Measurements from ENCODE around the gene SBF2. TPM values are rescaled to one million over a fixed set of nuclear protein-coding genes. Genes with fewer than 3 reads are reported as not detected.
A peak's percentile ranks its signal among the peaks of the same experiment; 100 is the strongest.

The SBF2 gene
- total and polyA plus RNA-seq, 2 of the 13 experiments (the other 11 are each of a cell fraction or from before 2014, with no cell fraction given) = 24.0 to 45.8 TPM

DNA sequence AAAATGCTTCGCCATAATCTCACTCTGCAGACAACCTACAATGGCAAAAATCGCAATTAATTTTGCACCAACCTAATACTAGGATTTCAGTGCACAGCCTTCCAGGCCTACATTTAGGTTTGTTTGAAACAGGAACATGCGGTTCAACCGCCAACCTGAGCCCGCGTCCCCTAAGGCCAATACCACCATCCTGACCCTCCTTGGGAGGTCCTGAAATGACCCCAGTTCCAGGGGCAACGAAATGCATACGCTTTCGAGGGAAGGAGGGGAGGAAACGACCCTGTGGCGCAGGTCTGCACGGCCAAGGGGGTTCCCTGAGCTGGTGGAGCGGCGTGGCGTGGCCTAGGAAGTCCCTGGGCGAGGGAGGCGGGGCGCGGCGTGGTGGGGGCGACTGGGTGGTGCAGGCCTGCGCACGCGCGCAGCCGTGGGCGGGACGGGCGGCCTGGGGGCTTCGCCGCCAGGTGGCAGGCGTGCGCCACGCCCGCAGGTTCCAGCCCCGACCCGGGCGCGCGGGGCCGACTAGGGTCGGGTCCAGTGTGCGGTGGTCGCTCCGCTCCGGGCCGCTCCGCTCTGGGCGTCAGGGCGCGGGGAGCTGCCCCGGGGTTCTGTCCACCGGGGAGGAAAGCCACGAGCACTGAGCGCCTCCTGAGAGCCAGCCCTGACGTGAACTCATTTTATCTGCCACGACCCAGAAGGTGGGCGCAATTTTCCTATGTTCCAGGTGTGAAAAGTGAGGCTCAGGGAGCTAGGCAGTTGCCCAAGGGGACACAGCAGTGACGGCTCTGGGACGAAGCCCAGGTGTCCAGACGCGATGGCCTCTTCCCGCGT is 536.0 kb downstream of the SBF2 start (continued):
- TF ChIP-seq SMYD3 (CRISPR knock-in tag; IDR thresholded peaks at IDR 0.05) (no peak), NFYC (CRISPR knock-in tag; IDR thresholded peaks at IDR 0.05) (no peak), SALL1 (CRISPR knock-in tag; IDR thresholded peaks at IDR 0.05) (peak; percentile 87), ZFP1 (CRISPR knock-in tag; IDR thresholded peaks at IDR 0.05) (peak; percentile 15; the same call in 1 of the 2 replicates), DPF2 (CRISPR knock-in tag; IDR thresholded peaks at IDR 0.05; ENCODE audit: borderline replicate concordance, low read depth) (no peak), ZNF547 (CRISPR knock-in tag; IDR thresholded peaks at IDR 0.05) (no peak), IRF2 (CRISPR knock-in tag; IDR thresholded peaks at IDR 0.05) (peak; percentile 33; the same call in 1 of the 2 replicates), ZNF709 (CRISPR knock-in tag; IDR thresholded peaks at IDR 0.05) (peak; percentile 45; the same call in 1 of the 2 replicates), FOSL1 (CRISPR knock-in tag; IDR thresholded peaks at IDR 0.05; ENCODE audit: borderline replicate concordance) (no peak), ZBTB7A (CRISPR knock-in tag; IDR thresholded peaks at IDR 0.05) (peak; percentile 17; the same call in 1 of the 2 replicates), NFE2 (CRISPR knock-in tag; IDR thresholded peaks at IDR 0.05) (no peak), ZFX (CRISPR knock-in tag; IDR thresholded peaks at IDR 0.05; ENCODE audit: low read depth) (peak; percentile 71), ZNF670 (CRISPR knock-in tag; IDR thresholded peaks at IDR 0.05; ENCODE audit: borderline replicate concordance) (no peak), ZNF883 (CRISPR knock-in tag; IDR thresholded peaks at IDR 0.05; ENCODE audit: not compliant biosample characterization) (peak; percentile 64), ZNF17 (CRISPR knock-in tag; IDR thresholded peaks at IDR 0.05) (no peak)
- TF ChIP-seq, protein P1, sequence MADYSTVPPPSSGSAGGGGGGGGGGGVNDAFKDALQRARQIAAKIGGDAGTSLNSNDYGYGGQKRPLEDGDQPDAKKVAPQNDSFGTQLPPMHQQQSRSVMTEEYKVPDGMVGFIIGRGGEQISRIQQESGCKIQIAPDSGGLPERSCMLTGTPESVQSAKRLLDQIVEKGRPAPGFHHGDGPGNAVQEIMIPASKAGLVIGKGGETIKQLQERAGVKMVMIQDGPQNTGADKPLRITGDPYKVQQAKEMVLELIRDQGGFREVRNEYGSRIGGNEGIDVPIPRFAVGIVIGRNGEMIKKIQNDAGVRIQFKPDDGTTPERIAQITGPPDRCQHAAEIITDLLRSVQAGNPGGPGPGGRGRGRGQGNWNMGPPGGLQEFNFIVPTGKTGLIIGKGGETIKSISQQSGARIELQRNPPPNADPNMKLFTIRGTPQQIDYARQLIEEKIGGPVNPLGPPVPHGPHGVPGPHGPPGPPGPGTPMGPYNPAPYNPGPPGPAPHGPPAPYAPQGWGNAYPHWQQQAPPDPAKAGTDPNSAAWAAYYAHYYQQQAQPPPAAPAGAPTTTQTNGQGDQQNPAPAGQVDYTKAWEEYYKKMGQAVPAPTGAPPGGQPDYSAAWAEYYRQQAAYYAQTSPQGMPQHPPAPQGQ (CRISPR knock-in tag; IDR thresholded peaks at IDR 0.05; ENCODE audit: borderline replicate concordance) = no peak
- TF ChIP-seq, protein P2, sequence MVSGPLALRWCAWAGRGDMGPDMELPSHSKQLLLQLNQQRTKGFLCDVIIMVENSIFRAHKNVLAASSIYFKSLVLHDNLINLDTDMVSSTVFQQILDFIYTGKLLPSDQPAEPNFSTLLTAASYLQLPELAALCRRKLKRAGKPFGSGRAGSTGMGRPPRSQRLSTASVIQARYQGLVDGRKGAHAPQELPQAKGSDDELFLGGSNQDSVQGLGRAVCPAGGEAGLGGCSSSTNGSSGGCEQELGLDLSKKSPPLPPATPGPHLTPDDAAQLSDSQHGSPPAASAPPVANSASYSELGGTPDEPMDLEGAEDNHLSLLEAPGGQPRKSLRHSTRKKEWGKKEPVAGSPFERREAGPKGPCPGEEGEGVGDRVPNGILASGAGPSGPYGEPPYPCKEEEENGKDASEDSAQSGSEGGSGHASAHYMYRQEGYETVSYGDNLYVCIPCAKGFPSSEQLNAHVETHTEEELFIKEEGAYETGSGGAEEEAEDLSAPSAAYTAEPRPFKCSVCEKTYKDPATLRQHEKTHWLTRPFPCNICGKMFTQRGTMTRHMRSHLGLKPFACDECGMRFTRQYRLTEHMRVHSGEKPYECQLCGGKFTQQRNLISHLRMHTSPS (CRISPR knock-in tag; IDR thresholded peaks at IDR 0.05; ENCODE audit: low read depth) = no peak
- TF ChIP-seq, protein P3, sequence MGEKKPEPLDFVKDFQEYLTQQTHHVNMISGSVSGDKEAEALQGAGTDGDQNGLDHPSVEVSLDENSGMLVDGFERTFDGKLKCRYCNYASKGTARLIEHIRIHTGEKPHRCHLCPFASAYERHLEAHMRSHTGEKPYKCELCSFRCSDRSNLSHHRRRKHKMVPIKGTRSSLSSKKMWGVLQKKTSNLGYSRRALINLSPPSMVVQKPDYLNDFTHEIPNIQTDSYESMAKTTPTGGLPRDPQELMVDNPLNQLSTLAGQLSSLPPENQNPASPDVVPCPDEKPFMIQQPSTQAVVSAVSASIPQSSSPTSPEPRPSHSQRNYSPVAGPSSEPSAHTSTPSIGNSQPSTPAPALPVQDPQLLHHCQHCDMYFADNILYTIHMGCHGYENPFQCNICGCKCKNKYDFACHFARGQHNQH (CRISPR knock-in tag; IDR thresholded peaks at IDR 0.05) = no peak; the same call in 1 of the 2 replicates
- TF ChIP-seq, protein P4, sequence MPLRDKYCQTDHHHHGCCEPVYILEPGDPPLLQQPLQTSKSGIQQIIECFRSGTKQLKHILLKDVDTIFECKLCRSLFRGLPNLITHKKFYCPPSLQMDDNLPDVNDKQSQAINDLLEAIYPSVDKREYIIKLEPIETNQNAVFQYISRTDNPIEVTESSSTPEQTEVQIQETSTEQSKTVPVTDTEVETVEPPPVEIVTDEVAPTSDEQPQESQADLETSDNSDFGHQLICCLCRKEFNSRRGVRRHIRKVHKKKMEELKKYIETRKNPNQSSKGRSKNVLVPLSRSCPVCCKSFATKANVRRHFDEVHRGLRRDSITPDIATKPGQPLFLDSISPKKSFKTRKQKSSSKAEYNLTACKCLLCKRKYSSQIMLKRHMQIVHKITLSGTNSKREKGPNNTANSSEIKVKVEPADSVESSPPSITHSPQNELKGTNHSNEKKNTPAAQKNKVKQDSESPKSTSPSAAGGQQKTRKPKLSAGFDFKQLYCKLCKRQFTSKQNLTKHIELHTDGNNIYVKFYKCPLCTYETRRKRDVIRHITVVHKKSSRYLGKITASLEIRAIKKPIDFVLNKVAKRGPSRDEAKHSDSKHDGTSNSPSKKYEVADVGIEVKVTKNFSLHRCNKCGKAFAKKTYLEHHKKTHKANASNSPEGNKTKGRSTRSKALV (CRISPR knock-in tag; IDR thresholded peaks at IDR 0.05) = no peak
- TF ChIP-seq, protein P5, sequence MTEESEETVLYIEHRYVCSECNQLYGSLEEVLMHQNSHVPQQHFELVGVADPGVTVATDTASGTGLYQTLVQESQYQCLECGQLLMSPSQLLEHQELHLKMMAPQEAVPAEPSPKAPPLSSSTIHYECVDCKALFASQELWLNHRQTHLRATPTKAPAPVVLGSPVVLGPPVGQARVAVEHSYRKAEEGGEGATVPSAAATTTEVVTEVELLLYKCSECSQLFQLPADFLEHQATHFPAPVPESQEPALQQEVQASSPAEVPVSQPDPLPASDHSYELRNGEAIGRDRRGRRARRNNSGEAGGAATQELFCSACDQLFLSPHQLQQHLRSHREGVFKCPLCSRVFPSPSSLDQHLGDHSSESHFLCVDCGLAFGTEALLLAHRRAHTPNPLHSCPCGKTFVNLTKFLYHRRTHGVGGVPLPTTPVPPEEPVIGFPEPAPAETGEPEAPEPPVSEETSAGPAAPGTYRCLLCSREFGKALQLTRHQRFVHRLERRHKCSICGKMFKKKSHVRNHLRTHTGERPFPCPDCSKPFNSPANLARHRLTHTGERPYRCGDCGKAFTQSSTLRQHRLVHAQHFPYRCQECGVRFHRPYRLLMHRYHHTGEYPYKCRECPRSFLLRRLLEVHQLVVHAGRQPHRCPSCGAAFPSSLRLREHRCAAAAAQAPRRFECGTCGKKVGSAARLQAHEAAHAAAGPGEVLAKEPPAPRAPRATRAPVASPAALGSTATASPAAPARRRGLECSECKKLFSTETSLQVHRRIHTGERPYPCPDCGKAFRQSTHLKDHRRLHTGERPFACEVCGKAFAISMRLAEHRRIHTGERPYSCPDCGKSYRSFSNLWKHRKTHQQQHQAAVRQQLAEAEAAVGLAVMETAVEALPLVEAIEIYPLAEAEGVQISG (CRISPR knock-in tag; IDR thresholded peaks at IDR 0.05) = peak; percentile 19; the same call in 1 of the 2 replicates
